ENCODE measurements around the gene EP400.

Gene EP400

GRCh38 chr12:131986910-131987309 lies 37.2 kb downstream of the EP400 start:
- no peak for DNase-seq

GRCh38 chr12:131987552-131987951 lies 37.8 kb downstream of the EP400 start:
- DNase-seq = no peak

- DNase-seq = no peak
Measured at GRCh38 chr12:131988054-131988796, 38.5 kb downstream of the EP400 start.

GRCh38 chr12:131989021-131989420 lies 39.3 kb downstream of the EP400 start:
- DNase-seq = no peak

GRCh38 chr12:131990066-131990979 lies 40.6 kb downstream of the EP400 start:
- no peak for DNase-seq

- DNase-seq = no peak
Measured at GRCh38 chr12:131990980-131991305, 41.2 kb downstream of the EP400 start.

GRCh38 chr12:131991816-131992430 lies 42.2 kb downstream of the EP400 start:
- no peak for DNase-seq

GRCh38 chr12:131994589-131994988 lies 44.8 kb downstream of the EP400 start:
- no peak for DNase-seq

GRCh38 chr12:132000286-132000872 lies 50.6 kb downstream of the EP400 start:
- DNase-seq = no peak

- DNase-seq = no peak
Measured at GRCh38 chr12:132003846-132004245, 54.1 kb downstream of the EP400 start.

- no peak for DNase-seq
Measured at GRCh38 chr12:132004946-132005345, 55.2 kb downstream of the EP400 start.

GRCh38 chr12:132006056-132006680 lies 56.4 kb downstream of the EP400 start:
- no peak for DNase-seq

- DNase-seq = no peak
Measured at GRCh38 chr12:132007041-132007440, 57.3 kb downstream of the EP400 start.

GRCh38 chr12:132009336-132009859 lies 59.7 kb downstream of the EP400 start:
- no peak for DNase-seq

- DNase-seq = no peak
Measured at GRCh38 chr12:132012919-132013568, 63.3 kb downstream of the EP400 start.

- no peak for DNase-seq
Measured at GRCh38 chr12:132014092-132014914, 64.6 kb downstream of the EP400 start.

- DNase-seq = no peak
Measured at GRCh38 chr12:132014915-132015280, 65.2 kb downstream of the EP400 start.

- DNase-seq = no peak
Measured at GRCh38 chr12:132015686-132016430, 66.1 kb downstream of the EP400 start.

GRCh38 chr12:132018193-132018916 lies 68.6 kb downstream of the EP400 start:
- DNase-seq = no peak

GRCh38 chr12:132019891-132020290 lies 70.1 kb downstream of the EP400 start:
- no peak for DNase-seq
